Left ventricle myocardium inferior (tissue), 1 donor: ENCODE measurements around the gene DYNC1H1. TPM values are rescaled to one million over a fixed set of nuclear protein-coding genes. Genes with fewer than 3 reads are reported as not detected.

Experiments
- DNase-seq: peaks from one replicate; pipeline ENCODE4 v3.0.0-alpha.2; 2020
- H3K27ac ChIP-seq: fragments of 200-600 bp; replicated peaks from 2 replicates; pipeline ENCODE4 v1.8.0; 2021
- H3K27me3 ChIP-seq: fragments of 200-600 bp; 2 replicates; pipeline ENCODE4 v1.8.0; 2021; ENCODE audit warnings: low read depth
- H3K36me3 ChIP-seq: fragments of 200-600 bp; 2 replicates; pipeline ENCODE4 v1.8.0; 2021
- H3K4me1 ChIP-seq: fragments of 200-600 bp; 2 replicates; pipeline ENCODE4 v1.8.0; 2021
- H3K4me3 ChIP-seq: fragments of 200-600 bp; 2 replicates; pipeline ENCODE4 v1.8.0; 2021; ENCODE audit warnings: mild to moderate bottlenecking, moderate library complexity
- H3K9me3 ChIP-seq: fragments of 200-600 bp; replicated peaks from 2 replicates; pipeline ENCODE4 v1.8.0; 2021
- intact Hi-C: fragments of 100-400 bp; cut with micrococcal nuclease; formaldehyde crosslinking; loops from one replicate; pipeline ENCODE4 v1.11.0; 2022
- total RNA-seq: library from RNA; stranded (reverse); fragmentation: NEBNext Ultra II Directional; extraction: Animal tissue kit (Norgen Biotek cat#: 25700); gene quantifications from one replicate; pipeline ENCODE4 v1.2.1, GENCODE V29; 2021
- TF ChIP-seq, protein P1 (sequence below): fragments of 200-600 bp; IDR thresholded peaks from 2 replicates; pipeline ENCODE4 v1.8.0; 2021; ENCODE audit warnings: antibody characterized with exemption, mild to moderate bottlenecking, borderline replicate concordance
- donor health status: DM: no; HTN: yes; CAD: no; lungs with severe emphysema.

DYNC1H1 gene
- total RNA-seq, 1 donor from 2014 or later, result 402 TPM

DNA sequence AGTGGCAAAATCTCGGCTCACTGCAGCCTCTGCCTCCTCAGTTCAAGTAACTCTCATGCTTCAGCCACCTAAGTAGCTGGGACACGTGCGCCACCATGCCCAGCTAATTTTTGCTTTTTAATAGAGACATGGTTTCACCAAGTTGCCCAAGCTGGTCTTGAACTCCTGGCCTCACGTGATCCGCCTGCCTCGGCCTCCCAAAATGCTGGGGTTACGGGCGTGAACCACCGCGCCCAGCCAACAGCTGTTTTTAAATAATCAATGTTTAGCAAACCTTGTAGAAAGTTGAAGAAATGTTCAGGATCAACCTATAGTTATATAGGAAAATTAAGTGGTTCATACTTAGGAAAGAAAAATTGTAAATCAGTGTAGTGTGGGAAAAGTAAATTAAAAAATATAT lies 128.4 kb downstream of the DYNC1H1 start:
- Histone ChIP-seq H3K27me3 (no peaks in the 10 kb centered on the region), H3K4me3 (no peak overlapping the region), H3K27ac (no peak overlapping the region), H3K36me3 (no peaks in the 10 kb centered on the region), H3K9me3 (no peaks in the 10 kb centered on the region), H3K4me1 (peaks cover 15% of the 10 kb centered on the region)
- DNase-seq, result no peak
- TF ChIP-seq, protein P1, sequence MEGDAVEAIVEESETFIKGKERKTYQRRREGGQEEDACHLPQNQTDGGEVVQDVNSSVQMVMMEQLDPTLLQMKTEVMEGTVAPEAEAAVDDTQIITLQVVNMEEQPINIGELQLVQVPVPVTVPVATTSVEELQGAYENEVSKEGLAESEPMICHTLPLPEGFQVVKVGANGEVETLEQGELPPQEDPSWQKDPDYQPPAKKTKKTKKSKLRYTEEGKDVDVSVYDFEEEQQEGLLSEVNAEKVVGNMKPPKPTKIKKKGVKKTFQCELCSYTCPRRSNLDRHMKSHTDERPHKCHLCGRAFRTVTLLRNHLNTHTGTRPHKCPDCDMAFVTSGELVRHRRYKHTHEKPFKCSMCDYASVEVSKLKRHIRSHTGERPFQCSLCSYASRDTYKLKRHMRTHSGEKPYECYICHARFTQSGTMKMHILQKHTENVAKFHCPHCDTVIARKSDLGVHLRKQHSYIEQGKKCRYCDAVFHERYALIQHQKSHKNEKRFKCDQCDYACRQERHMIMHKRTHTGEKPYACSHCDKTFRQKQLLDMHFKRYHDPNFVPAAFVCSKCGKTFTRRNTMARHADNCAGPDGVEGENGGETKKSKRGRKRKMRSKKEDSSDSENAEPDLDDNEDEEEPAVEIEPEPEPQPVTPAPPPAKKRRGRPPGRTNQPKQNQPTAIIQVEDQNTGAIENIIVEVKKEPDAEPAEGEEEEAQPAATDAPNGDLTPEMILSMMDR, result no peak
- intact Hi-C loops, result no loop called here

DNA sequence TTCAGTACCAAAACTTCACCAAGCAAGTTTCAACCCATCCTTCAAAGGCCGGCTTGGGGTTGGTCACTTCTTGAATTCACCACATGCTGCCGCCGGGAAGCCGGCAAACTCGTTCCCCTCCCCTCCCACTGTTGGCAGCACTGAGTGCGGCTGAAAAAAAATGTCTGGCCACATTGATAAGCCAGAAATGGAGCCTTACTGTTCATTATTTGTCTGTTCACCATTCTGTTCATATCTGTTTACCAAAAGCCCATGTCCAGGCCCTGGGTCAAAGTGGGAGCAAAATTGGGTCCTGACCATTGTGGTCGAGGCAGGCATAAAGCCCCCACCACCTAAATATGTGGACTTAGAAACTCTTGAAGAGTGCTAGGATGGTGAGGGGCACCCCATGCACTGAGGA lies 129.7 kb downstream of the DYNC1H1 start:
- intact Hi-C loops, result no loop called here
- no peaks in the 10 kb centered on the region for H3K36me3 ChIP-seq
- no peaks in the 10 kb centered on the region for H3K9me3 ChIP-seq
- H3K27me3 ChIP-seq, result no peaks in the 10 kb centered on the region
- H3K4me1 ChIP-seq, result peaks cover 4% of the 10 kb centered on the region
- H3K27ac ChIP-seq, result no peak overlapping the region
- H3K4me3 ChIP-seq, result no peak overlapping the region
- DNase-seq, result no peak
- TF ChIP-seq, protein P1, result no peak

DNA sequence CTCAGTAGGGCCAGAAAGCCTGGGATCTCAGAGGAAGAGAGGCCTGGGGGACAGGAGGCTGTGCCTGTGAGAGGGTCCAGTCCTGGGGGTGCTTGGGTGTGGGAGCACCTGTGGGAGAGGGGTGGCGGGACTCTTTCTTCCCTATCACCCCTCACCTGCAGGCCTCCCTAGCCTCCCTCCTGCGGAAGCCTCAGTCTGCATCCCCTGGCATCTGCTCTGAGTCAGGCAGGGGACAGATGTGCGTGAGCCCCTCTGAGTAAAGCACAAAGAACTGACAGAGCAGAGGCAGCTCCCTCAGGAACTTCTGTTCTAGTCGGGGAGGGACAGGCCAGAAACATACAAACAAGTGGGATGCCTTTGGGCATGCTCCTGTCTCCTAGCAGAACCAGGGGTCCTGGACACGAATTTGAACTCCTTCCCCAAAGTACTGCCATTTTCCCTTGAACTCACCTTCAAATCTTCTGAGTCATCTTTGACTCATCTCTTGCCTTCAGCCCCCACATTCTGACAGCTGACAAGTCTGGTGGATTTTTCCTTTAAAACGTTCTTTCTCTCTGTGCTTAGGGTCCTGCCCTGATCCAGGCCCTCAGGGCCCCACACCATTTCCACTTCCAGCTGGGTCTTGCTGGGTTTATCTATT lies 131.0 kb downstream of the DYNC1H1 start:
- H3K36me3 ChIP-seq, result no peaks in the 10 kb centered on the region
- no peak for DNase-seq
- H3K4me1 ChIP-seq, result peaks cover 4% of the 10 kb centered on the region
- H3K27me3 ChIP-seq, result no peaks in the 10 kb centered on the region
- H3K4me3 ChIP-seq, result no peak overlapping the region
- H3K27ac ChIP-seq, result no peak overlapping the region
- H3K9me3 ChIP-seq, result no peaks in the 10 kb centered on the region
- intact Hi-C loops, result no loop called here
- TF ChIP-seq, protein P1, result no peak

DNA sequence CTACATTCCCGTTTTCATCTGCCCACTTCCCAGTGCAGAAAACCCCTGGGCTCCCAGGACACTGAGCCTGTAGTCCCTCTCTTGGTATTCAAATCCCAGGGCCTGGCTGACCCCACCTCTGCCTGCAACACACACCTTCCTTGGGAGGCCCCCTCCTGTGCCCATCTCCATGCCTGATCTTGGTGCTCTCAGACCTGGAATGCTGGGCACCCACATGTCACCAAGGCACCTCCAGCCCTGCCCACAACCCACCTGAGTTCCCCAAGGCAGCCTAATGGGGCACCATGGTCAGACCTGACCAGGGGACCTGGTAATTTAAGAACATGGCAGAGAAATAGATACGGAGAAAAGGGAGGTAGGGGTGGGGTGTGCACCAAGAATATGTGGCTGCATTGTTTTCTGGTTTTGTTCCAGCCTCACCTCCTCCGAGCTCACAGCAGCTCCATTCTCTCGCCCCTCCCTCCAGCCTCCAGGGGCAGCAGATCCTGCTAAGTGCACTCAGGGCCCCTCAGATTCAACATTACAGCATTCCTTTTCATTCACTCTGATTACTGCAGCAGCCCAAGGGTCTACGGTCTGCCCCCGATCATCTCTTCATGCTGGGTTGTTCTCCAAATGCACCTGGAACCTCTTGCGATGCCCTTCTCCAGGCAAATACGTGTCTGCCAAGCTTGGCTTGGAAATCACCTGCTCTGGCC lies 131.6 kb downstream of the DYNC1H1 start:
- H3K4me3 ChIP-seq, result no peak overlapping the region

DNA sequence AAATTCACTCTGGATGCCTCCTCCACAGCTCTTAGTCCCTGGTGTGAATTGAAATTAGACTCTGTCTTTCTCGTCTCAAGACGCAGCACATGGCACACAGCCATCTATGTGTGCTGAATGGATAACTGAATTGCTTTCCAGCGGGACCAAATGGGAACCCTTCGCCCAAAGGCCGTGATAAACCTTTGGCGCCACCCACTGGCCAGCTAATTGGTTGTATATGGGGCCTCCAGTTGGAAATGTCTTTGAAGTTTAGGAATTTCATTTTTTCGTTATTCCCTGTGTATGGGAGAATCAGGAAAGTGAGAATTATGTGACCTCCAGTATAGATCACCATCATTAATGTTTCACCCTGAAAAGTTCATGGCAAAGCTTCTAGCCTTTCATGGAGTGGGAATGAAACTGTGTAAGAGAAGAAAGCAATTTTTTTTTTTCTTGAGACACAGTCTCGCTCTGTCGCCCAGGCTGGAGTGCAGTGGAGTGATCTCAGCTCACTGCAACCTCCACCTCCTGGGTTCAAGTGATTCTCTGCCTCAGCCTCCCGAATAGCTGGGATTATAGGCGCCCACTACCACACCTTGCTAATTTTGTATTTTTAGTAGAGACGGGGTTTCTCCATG lies 132.3 kb downstream of the DYNC1H1 start:
- intact Hi-C loops, result no loop called here
- no peak overlapping the region for H3K27ac ChIP-seq

More for the DNA sequence above, 131.6 kb downstream of the DYNC1H1 start:
- TF ChIP-seq, protein P1, result no peak
- intact Hi-C loops, result no loop called here
- Histone ChIP-seq H3K27ac (no peak overlapping the region), H3K4me1 (peaks cover 4% of the 10 kb centered on the region), H3K27me3 (no peaks in the 10 kb centered on the region), H3K36me3 (no peaks in the 10 kb centered on the region), H3K9me3 (no peaks in the 10 kb centered on the region)
- no peak for DNase-seq

More for the DNA sequence above, 132.3 kb downstream of the DYNC1H1 start:
- Histone ChIP-seq H3K4me3 (no peak overlapping the region), H3K9me3 (no peaks in the 10 kb centered on the region), H3K36me3 (no peaks in the 10 kb centered on the region), H3K27me3 (no peaks in the 10 kb centered on the region), H3K4me1 (peaks cover 4% of the 10 kb centered on the region)
- peak; percentile 86 for DNase-seq
- TF ChIP-seq, protein P1, result peak; percentile 88
